Gastroesophageal sphincter (tissue), 4 donors: ENCODE measurements around the gene CSMD2. TPM values are rescaled to one million over a fixed set of nuclear protein-coding genes. Genes with fewer than 3 reads are reported as not detected.

ENCODE experiments used
- ATAC-seq: fragments of 150-250 bp; one replicate; pipeline ENCODE4 v1.9.1; 2016; ENCODE audit warnings: mild to moderate bottlenecking, moderate library complexity
- H3K27ac ChIP-seq, 4 donors: fragments of 200-600 bp; sonication (generic) in 3 of 4; 1 replicate in 3 of 4; 2 replicates in 1 of 4; pipeline ENCODE4 v1.5.1; 2016 to 2019
- H3K27me3 ChIP-seq: fragments of 200-600 bp; sonication (generic); one replicate; pipeline ENCODE4 v1.5.1; 2019
- H3K36me3 ChIP-seq, 2 donors: fragments of 200-600 bp; sonication (generic); one replicate each; pipeline ENCODE4 v1.5.1; 2019; ENCODE audit warnings: control low read depth in 1 of 2
- H3K4me1 ChIP-seq, 3 donors: fragments of 200-600 bp; sonication (generic); 1 replicate in 2 of 3; 2 replicates in 1 of 3; pipeline ENCODE4 v1.5.1; 2016 to 2019; ENCODE audit warnings: control low read depth in 2 of 3
- H3K4me3 ChIP-seq, 2 donors: fragments of 200-600 bp; sonication (generic); one replicate each; pipeline ENCODE4 v1.5.1; 2019; ENCODE audit warnings: mild to moderate bottlenecking in 1 of 2, moderate library complexity in 1 of 2
- H3K9me3 ChIP-seq, 3 donors: fragments of 200-600 bp; sonication (generic); one replicate each; pipeline ENCODE4 v1.5.1; 2017 to 2019; ENCODE audit warnings: control low read depth in 2 of 3
- EP300 ChIP-seq: sonication (generic); formaldehyde crosslinking; IDR thresholded peaks from one replicate; pipeline ENCODE4 v1.6.1; 2017; ENCODE audit warnings: antibody characterized with exemption, mild to moderate bottlenecking
- POLR2A ChIP-seq, 2 donors: fragments of 450-650 bp; IDR thresholded peaks; one replicate each; pipeline ENCODE4 v1.6.1; 2017; ENCODE audit warnings: antibody characterized with exemption in 2 of 2, mild to moderate bottlenecking in 2 of 2, moderate library complexity in 1 of 2
- POLR2AphosphoS5 ChIP-seq: sonication (generic); formaldehyde crosslinking; IDR thresholded peaks from one replicate; pipeline ENCODE4 v1.6.1; 2017; ENCODE audit warnings: antibody characterized with exemption
- WGBS, 2 donors: methylation state at CpG; one replicate each; pipeline ENCODE4 v1.1.5; 2018; ENCODE audit warnings: low coverage in 1 of 2; 5-methylcytosine and 5-hydroxymethylcytosine counted together
- total RNA-seq, 4 donors: library from RNA; depleted of rRNA; stranded (reverse); fragments of >200 nt; gene quantifications; one replicate each; pipeline ENCODE4 v1.1.0, GENCODE V29; 2016
- TF ChIP-seq, protein P1 (sequence below), 4 experiments: fragments of 200-600 bp in 2 of 4; fragments of 450-650 bp in 2 of 4; sonication (generic) in 1 of 4; IDR thresholded peaks; one replicate each; pipeline ENCODE4 v1.5.1; 2017 to 2019; ENCODE audit warnings: antibody characterized with exemption in 4 of 4, mild to moderate bottlenecking in 2 of 4, moderate library complexity in 2 of 4

The CSMD2 gene
- total RNA-seq, 4 donors from 2014 or later, result 0.22 to 2.5 (median 0.37) TPM

GRCh38 chr1:33925586-33925985 lies 239.4 kb downstream of the CSMD2 start:
- Histone ChIP-seq H3K36me3 (no peaks in the 10 kb centered on the region), H3K27me3 (peaks cover 11% of the 10 kb centered on the region), H3K27ac (no peak overlapping the region), H3K4me3 (no peak overlapping the region), H3K4me1 (no peaks in the 10 kb centered on the region), H3K9me3 (peaks cover 0 to 15% (median 0%) of the 10 kb centered on the region in 3 donors)
- TF ChIP-seq EP300 (no peak), POLR2AphosphoS5 (no peak)
- no peak for ATAC-seq
- WGBS, 2 donors, result 72 to 84% methylated on average over 7 of the region's 8 CpGs

- Histone ChIP-seq H3K4me3 (no peak overlapping the region), H3K27ac (no peak overlapping the region), H3K9me3 (peaks cover 0 to 15% (median 0%) of the 10 kb centered on the region in 3 donors), H3K4me1 (no peaks in the 10 kb centered on the region), H3K36me3 (no peaks in the 10 kb centered on the region), H3K27me3 (no peaks in the 10 kb centered on the region)
- ATAC-seq, result no peak
- no peak for TF ChIP-seq POLR2AphosphoS5
- no peak for TF ChIP-seq EP300
- no peak for TF ChIP-seq POLR2A (IDR thresholded peaks at IDR 0.05)
- WGBS, 2 donors, result 100% methylated on average over 1 of the region's 5 CpGs; no CpG with 5 or more reads in 1 of the 2 donors
Measured at GRCh38 chr1:33921281-33921680, 243.7 kb downstream of the CSMD2 start.

DNA sequence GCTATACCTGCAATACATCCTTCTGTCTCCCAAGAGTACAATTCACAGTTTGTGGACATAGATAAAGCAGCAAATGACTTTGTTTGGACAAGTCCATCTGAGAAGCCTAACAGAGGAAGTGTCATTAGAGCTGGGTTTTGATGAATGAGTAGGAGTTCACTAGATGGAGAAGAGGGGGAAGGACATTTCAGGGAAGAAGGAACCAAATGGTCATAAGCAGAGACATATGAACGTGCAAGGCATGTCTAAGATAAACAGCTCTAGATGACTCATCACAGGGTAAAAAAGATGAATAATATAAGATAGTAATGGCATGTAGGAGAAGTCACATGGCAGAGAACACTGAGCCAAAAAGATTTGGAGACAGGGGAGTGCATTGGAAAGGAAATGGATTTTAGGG lies 246.7 kb downstream of the CSMD2 start:
- no peak overlapping the region for H3K27ac ChIP-seq
- no peaks in the 10 kb centered on the region for H3K36me3 ChIP-seq
- no peaks in the 10 kb centered on the region for H3K9me3 ChIP-seq
- no peaks in the 10 kb centered on the region for H3K4me1 ChIP-seq
- peaks cover 2% of the 10 kb centered on the region for H3K27me3 ChIP-seq
- 0 to 20% methylated on average over 1 of the region's 1 CpG for WGBS, 2 donors
- ATAC-seq, result no peak
- TF ChIP-seq, protein P1, sequence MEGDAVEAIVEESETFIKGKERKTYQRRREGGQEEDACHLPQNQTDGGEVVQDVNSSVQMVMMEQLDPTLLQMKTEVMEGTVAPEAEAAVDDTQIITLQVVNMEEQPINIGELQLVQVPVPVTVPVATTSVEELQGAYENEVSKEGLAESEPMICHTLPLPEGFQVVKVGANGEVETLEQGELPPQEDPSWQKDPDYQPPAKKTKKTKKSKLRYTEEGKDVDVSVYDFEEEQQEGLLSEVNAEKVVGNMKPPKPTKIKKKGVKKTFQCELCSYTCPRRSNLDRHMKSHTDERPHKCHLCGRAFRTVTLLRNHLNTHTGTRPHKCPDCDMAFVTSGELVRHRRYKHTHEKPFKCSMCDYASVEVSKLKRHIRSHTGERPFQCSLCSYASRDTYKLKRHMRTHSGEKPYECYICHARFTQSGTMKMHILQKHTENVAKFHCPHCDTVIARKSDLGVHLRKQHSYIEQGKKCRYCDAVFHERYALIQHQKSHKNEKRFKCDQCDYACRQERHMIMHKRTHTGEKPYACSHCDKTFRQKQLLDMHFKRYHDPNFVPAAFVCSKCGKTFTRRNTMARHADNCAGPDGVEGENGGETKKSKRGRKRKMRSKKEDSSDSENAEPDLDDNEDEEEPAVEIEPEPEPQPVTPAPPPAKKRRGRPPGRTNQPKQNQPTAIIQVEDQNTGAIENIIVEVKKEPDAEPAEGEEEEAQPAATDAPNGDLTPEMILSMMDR (IDR thresholded peaks at IDR 0.05), result no peak
- TF ChIP-seq POLR2AphosphoS5 (no peak), EP300 (no peak), POLR2A (IDR thresholded peaks at IDR 0.05) (no peak)
- no peak overlapping the region for H3K4me3 ChIP-seq

DNA sequence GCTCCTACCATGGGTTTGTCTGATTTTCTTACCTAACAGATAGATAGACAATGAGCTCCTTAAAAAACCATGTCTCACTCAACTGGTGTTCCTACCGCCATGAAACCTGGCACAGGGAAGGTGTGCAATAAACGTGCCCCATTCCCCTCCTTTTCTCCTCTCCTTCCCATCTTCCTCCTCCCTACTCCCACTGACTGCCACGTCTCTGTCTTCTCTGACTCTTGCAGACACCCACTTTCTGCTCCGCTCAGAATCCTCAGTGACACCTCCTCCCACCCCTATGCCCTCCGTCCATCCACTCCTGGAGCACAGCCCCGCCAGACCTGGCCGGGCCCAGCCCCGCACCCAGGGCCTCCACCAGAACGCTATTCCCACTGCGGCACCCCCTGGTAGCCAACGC lies 248.2 kb downstream of the CSMD2 start:
- Histone ChIP-seq H3K36me3 (no peaks in the 10 kb centered on the region), H3K9me3 (no peaks in the 10 kb centered on the region), H3K27me3 (peaks cover 16% of the 10 kb centered on the region), H3K27ac (no peak overlapping the region), H3K4me3 (no peak overlapping the region), H3K4me1 (no peaks in the 10 kb centered on the region)
- TF ChIP-seq, protein P1 (IDR thresholded peaks at IDR 0.05), result no peak
- no peak for TF ChIP-seq EP300
- TF ChIP-seq POLR2AphosphoS5, result no peak
- TF ChIP-seq POLR2A (IDR thresholded peaks at IDR 0.05), result no peak
- ATAC-seq, result no peak
- WGBS, 2 donors, result 85% methylated on average over 6 to 10 of the region's 11 CpGs

- no peak overlapping the region for H3K27ac ChIP-seq
- H3K4me3 ChIP-seq, result no peak overlapping the region
- no peaks in the 10 kb centered on the region for H3K36me3 ChIP-seq
- WGBS, 2 donors, result 44 to 64% methylated on average over 2 of the region's 2 CpGs
- TF ChIP-seq POLR2AphosphoS5 (no peak), EP300 (no peak), POLR2A (IDR thresholded peaks at IDR 0.05) (no peak)
- TF ChIP-seq, protein P1 (IDR thresholded peaks at IDR 0.05), result no peak
- no peaks in the 10 kb centered on the region for H3K4me1 ChIP-seq
- H3K27me3 ChIP-seq, result peaks cover 27% of the 10 kb centered on the region
- ATAC-seq, result no peak
- H3K9me3 ChIP-seq, result no peaks in the 10 kb centered on the region
Measured at GRCh38 chr1:33914531-33914930, 250.5 kb downstream of the CSMD2 start.

GRCh38 chr1:33908324-33908956 lies 256.6 kb downstream of the CSMD2 start:
- no peak for TF ChIP-seq POLR2A (IDR thresholded peaks at IDR 0.05)
- no peak for TF ChIP-seq EP300
- TF ChIP-seq POLR2AphosphoS5, result no peak
- TF ChIP-seq, protein P1 (IDR thresholded peaks at IDR 0.05), result no peak
- no peaks in the 10 kb centered on the region for H3K4me1 ChIP-seq
- 74 to 81% methylated on average over 3 to 5 of the region's 11 CpGs for WGBS, 2 donors
- ATAC-seq, result no peak
- H3K36me3 ChIP-seq, result no peaks in the 10 kb centered on the region
- no peak overlapping the region for H3K4me3 ChIP-seq
- no peaks in the 10 kb centered on the region for H3K9me3 ChIP-seq
- no peak overlapping the region for H3K27ac ChIP-seq
- H3K27me3 ChIP-seq, result peaks cover 40% of the 10 kb centered on the region
